GM19023 (cell line): ENCODE data around the gene DNAJC6.
"Not testable (repeated sequence)": the region's sequence is repeated elsewhere in the genome, so short reads cannot be mapped to it uniquely, and the experiment has no call there.

Source experiments
- ATAC-seq: cut with Tn5 transposase; IDR thresholded peaks from one replicate; pipeline ENCODE4 v1.9.1; 2021; ENCODE audit warnings: mild to moderate bottlenecking, moderate library complexity; ENCODE audit not compliant: unreplicated experiment

DNAJC6 gene

DNA sequence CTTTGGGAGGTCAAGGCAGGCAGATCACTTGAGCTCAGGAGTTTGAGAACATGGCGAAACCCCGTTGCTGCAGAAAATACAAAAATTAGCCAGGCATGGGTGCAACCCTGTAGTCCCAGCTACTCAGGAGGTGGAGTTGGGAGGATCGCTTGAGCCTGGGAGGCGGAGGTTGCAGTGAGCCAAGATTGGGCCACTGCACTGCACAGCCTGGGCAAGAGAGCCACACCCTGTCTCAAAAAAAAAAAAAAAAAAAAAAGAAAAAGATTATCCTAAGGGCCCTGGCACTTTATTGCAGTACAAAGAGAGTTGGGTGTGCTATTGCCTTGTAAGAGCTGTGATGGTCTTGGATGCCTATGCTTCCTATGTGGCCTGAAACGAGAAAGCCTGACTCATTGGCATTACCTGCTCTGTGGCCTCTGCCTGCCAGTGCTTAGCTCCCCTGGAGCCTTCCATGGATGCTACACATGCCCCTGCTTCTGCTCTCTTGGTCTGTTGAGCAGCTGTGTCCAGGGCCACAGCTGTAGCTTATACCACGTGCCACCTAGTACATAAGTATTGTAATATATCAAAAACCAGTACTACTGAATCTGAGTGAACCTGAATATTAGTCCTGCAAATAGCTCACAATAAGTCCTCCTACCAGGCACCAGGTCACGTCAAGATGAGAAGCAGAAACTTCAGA lies 45.8 kb downstream of the DNAJC6 start:
- ATAC-seq: no peak

DNA sequence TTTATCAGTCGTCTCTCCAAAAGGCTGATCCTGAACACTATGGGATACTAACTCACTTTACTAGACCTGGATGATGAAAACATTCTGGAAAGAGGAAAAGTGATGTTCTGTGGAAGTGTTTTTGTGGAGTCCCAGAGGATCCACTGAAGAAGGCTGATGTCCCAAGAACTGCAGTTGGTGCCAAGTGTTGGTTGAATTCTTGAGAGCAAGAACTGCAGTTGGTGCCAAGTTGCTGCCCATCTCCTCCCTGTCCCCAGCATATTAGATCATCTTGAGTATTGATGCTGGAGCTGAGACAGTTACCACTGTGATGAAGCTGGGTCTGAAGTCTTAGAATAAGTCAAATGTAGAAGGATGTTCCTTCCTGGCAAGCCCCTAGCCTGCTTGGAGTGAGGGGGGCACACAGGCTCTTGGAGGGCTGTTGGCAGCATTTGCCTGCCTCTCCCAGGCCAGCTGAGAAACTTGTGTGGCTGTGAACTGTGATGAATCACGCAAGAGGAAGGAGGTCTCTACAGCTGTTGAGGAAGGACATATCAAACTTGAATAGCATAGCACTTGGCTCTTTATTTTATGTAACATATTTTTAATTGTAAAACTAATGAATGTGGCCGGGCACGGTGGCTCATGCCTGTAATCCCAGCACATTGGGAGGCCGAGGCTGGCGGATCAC lies 48.1 kb downstream of the DNAJC6 start:
- ATAC-seq: no peak

DNA sequence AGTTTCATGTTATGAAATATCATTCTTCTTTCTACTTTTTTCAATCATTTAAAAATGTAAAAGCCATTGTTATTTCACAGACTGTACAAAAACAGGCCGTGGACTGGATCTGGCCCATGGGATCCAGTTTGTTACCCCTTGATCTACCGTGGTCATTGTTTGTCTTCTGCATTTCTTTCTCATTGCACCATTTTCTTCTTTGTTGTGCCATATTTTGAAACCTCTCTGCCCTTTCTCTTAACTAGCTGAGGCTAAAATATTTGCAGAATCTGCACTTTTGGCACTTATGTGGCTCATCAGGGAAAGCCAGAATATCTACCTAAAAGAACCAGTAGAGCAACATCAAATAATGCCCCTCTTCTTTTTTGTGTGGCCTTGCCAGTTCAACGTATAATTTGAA lies 50.5 kb downstream of the DNAJC6 start:
- no peak for ATAC-seq

DNA sequence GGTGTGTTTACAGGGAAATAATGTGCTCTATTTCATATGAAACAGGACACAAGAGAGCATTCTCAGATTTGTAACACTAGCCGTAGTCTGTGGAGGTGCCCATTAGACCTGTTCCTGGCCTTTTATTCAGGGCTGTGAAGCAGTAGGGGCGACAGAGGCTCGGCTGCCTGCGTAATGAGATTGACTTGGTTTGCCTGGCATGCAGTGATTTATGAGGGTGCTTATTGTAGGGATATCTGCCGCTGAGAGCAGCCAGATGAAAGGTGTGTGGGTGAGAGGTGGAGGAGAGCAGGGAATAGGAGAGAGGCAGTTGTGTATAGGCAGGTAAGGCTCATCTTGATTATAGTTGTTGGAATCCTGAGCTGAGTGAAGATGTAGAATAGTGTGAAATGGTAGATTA lies 51.3 kb downstream of the DNAJC6 start:
- ATAC-seq: no peak

DNA sequence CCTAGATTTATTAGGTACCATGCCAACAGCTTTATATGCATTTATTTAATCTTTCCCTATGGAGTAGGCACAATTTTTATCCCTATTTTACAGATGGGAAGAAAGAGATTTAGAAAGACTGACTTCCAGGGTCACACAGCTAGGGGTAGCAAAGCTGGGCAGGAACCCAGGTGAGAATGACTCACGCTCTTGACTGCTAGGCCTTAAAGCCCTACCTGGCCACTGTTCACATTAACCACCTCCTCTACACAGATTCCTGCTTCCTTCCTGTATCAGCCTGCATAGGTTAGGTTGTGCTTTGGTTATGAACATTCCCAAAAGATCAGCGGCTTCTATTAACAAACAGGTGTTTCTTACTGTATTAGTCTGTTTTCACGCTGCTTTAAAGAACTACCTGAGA lies 53.2 kb downstream of the DNAJC6 start:
- ATAC-seq: no peak

DNA sequence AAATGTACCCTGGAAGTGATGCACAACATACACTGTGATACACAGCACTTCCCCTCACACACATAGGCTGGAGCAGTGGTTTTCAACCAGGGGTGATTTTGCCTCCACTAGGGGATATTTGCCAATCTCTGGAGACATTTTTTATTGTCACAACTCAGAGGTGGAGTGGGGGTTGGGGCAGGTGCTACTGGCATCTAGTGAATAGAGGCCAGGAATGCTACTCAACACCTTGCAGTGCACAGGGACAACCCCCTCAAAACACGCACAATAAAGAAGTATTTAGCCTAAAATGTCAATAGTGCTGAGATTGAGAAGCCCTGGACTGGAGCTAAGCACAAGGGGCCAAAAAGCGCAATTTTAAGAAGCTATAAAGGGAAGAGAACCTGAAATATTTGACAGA lies 54.1 kb downstream of the DNAJC6 start:
- ATAC-seq: no peak

DNA sequence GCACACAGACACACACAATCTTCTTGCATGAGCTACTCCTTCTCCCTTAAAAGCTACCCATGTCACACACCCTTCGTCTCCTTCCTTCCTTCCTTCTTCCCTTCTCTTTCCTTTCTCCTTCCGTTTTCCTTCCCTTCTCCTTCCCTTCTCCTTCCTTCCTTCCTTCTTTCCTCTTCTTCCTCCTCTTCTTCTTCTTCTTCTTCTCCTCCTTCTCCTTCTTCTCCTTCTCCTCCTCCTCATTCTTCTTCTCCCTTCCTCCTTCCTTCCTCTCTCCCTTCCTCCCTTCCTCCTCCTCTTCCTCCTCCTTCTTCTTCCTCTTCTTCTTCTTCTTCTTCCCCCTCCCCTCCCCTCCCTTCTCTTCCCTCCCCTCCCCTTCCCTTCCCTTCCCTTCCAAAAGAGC lies 59.1 kb downstream of the DNAJC6 start:
- no peak for ATAC-seq

DNA sequence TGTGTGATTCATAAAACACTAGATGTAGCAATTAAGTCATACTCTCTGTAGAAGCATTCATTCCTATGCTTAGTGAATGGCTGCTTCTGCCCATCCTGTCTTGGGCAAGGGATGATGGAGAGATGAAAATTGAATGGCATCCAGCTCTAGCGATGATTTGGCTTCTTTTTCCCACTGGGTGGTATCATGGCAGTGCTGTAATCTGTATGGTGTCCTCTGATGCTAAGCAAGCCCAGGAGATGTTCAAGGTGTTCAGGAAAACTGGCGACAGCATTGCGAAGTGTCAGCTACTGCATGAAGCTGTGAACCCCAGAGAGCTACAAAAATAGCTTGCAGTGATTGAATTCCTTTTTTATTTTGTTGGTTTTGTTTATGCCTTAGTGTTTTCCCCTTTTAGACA lies 62.2 kb downstream of the DNAJC6 start:
- ATAC-seq: no peak

DNA sequence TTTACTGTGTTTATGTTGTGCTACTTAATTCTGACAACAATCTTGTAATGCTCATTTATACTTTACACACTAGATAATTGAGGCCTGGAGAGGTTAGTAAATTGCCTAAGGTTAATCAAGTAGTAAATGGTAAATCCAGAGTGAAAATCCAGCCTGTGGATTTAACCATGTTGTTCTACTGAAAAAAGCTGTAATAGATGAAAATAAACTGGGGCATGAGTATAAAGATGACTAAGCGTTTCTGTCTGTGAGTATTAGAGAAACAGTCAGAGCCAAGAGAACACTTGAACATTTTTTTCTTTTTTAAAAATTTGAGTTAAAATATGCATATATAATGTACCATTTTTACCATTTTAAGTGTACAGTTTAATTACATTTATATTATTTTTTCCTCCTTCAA lies 63.2 kb downstream of the DNAJC6 start:
- ATAC-seq: no peak

DNA sequence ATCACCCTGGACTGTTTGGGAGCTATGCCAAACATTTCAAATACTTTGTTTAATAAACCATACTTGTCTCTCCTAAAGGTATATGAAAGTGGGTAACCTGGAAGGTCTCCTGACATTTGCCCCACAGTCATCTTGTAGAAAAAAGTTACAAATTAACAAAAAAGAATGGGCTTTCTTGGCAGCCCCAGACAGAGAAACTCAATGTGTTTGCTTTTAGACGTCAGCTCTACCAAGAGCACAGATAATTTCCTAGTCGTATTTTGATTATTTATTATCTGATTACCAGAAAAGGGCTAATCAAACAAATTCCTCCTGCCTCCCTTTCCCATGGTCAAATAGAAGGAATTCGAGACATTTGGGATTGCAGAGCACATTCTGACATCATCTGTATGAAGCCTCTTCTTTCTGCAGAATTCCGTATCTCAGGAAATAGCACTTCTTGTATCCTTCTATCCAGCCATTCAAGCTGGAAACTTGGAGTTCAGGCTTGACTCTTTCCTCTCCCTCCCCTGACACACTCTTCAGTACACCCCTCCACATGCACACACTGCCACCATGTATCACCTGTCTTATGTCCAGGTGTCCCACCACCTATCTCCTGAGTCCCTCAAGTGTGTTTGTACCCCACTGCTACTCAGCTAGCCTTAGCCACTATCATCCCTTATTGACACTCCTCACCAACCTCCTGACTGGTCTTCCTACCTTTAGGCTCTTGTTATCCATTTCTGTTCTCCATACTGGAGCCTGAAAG lies 68.3 kb downstream of the DNAJC6 start:
- ATAC-seq: no peak

DNA sequence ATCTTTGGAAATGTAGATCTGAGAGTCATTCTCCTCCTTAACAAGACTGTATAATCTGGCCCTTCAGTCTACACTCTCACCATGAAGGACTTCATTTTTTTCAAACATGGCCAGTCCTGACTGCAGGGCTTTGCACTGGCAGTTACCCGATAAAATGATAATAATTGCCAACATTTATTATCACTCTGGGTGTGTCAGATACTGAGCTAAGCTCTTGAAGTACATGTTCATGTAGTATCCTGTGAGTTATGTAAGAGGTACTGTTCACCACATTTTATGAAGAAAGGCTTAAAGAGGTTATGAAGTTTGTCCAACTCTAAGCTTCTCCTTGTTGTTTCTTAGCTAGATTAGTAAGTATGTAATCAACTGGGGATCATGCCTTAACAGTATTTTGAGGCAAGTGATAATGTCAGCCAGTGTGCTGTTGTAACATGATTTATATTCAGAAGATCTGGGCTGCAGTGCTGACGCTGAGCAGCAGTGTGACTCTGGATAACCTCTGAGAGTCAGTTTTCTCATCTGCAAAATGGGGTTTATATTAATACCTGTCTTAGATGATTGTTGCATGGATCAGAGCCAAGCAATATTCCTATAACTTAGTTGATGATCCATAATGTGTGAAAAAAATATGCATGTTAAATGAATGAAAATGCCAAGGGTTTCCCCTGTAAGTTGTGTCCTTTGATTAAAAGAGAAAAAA lies 69.1 kb downstream of the DNAJC6 start:
- no peak for ATAC-seq

DNA sequence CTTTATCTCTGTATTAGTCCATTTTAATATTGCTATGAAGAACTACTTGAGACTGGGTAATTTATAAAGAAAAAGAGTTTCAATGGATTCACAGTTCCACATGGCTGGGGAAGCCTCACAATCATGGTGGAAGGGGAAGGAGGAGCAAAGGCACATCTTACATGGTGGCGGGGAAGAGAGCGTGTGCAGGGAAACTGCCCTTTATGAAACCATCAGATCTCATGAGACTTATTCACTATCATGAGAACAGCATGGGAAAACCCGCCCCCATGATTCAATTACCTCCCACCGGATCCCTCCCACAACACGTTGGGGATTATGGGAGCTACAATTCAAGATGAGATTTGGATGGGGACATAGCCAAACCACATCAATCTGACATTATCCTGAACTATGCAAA lies 75.1 kb downstream of the DNAJC6 start:
- not testable (repeated sequence) for ATAC-seq

DNA sequence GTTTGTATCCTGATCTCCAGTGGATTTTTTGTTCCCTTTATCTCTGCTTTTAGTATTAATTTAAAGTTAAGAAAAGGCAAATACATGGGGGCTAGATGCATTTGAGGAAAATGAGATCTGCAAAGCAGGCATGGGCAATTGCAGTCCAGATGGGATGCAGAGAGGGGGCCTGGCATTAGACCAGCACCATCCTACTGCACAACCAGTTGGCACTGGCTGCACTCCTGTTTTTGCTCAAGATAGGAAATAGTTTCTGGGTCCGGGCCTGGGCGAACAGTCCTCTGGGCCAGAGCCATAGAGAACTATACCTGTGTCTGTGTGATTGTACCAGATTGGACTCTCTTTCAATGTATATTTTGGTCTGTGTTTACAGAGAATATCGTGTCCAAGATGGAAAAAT lies 77.1 kb downstream of the DNAJC6 start:
- no peak for ATAC-seq

DNA sequence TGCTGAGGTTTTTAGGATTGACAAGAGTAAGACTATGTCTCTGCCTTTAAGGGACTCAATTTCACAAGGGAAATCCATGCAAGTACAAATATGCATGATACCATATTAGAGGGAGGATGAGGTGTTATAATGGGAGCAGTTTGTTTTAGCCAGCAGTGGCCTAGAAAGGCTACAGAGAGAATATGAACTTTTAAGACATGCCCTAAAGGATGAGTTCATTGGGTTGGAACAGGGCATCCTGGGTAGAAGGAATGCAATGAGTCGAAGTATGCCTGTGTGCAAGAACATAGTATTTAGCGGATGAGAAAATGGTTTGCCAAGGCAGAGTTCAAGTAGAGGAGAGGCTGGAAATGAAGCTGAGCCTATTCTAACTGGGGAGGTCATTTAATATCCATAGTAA lies 78.5 kb downstream of the DNAJC6 start:
- no peak for ATAC-seq

DNA sequence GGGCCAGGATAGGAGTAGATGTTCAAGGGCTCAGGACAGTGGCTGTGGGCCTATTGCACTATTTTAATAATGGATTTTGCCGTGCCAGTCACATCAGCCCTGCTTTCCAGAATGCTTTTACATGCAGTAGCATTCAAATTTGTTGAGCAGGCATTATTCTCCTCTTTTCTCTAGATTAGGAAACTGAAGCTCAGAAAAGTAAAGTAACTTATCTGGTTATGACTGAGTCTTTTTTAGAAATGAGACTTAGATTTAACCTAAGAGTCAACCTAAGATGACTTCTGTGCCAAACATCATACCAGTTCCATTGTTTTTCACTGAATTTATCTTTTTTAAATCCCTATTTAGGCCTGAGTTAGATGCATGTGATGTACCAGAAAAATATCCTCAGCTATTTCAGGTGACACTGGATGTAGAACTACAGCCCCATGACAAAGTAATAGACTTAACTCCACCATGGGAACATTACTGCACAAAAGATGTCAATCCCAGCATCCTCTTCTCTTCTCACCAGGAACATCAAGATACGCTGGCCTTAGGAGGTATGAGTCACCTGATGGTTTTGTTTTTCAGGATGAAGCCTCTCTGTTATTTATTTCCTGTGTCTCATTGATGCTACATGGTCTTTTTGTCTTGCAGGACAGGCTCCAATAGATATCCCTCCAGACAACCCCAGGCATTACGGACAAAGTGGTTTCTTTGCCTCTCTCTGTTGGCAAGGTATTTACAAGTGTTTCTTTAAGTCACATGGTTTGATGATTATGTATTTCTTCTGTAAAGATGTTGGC lies 79.8 kb downstream of the DNAJC6 start:
- ATAC-seq: no peak

DNA sequence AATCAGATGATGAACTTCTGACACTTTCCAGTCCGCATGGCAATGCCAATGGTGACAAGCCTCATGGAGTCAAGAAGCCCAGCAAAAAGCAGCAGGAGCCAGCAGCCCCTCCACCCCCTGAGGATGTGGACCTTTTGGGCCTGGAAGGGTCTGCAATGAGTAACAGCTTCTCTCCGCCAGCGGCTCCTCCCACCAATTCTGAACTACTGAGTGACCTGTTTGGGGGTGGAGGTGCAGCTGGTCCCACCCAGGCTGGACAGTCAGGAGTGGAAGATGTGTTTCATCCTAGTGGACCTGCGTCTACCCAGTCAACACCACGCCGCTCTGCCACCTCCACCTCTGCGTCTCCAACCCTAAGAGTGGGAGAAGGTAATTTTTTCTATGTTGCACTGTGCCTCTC lies 83.2 kb downstream of the DNAJC6 start:
- ATAC-seq: no peak

DNA sequence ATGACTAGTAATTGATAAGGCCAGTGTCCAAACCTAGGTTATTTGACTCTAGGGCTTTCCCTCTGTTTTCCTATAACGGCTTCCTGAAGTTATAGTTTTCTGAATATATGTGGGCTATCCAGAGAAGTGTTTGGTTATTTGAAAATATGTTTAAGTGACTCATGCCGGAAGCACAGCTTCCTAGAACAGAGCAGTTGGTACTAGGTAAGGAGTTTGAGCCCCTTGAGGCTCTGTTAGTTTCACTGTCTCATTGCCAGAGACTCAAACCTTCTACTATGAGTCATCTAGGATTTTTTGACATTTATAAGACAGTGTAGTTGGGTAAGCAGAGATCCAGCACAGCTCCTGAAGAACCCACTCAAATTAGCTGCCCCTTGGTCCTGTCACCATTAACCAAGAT lies 84.0 kb downstream of the DNAJC6 start:
- ATAC-seq: peak; percentile 91

DNA sequence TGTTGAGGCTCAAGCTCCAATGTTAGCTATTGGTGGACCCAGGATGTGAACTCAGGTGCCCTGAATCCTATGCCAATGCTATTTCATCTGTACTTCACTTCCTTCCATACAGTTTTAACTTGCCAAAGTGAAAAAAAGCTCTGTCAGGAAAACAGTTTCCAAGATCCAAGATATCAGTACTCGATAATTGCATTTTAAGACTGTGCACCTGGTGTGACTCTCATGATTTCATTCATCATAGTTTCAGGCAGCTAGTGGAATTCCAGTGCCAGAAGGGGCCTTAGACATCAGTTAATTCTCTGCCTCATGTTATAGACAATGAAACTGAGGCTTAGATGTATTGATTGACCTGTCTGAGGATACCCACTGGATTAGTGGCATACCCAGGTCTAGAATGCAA lies 84.6 kb downstream of the DNAJC6 start:
- ATAC-seq: no peak

DNA sequence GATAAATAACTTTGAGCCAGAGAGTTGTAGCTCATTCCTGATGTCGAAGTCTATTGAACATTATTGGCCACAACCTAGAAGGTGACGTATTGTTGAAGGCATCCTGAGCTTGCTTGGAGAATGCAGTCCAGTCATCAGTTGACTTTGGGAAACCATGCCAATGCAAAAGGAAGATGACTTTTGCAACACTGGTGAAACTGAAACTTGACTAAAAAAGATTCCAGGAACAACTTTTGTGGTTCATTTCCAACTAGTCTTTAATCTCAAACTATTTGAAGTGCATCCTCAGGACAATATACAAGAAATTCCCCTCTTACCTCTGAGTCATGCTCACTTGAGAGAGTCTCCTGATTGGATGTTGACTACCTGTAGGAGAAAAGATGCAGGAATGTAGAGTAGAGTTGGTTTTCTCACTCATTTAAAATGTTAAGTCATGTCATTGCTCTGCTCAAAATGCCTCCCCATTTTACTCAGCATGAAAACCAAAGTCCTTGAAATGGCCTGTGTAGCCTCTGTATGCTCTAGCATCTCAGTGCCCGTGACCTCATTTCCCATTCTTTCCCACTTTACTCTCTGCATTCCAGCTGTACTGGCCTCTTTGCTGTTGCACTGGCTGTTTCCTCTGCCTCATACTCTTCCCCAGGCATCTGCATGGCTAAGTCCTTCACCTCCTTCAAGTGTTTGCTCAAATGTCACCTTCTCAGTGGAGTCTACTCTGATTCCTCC lies 86.7 kb downstream of the DNAJC6 start:
- ATAC-seq: no peak

DNA sequence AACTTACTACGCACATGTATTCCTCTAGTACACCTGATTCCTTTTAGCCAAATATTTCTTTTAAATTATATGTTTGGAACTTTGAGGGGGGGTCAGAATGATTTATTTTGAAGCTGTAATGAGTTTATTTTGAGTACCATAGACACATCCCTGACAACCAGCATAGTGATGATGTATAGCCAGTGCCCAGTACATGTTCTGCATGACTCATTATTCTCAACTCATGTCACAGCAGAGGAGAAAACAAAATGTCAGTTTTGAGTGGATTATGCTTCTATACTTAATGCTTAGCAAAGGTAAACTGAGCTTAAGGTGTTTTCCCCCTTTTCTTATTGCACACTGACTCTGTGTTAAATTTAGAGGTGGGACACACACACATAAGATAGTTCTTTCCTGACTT lies 88.7 kb downstream of the DNAJC6 start:
- no peak for ATAC-seq
